HL-60 (cell line): ENCODE results near the gene ITPRID1.

ENCODE experiments used
- CTCF ChIP-seq: IDR thresholded peaks from one replicate; pipeline ENCODE4 v1.5.1; 2011; ENCODE audit warnings: low read length, control low read depth, inconsistent platforms; ENCODE audit not compliant: insufficient read depth
- GABPA ChIP-seq: IDR thresholded peaks from 2 replicates; pipeline ENCODE4 v1.6.1; 2012; ENCODE audit warnings: low read depth

GRCh38 chr7:31687024-31687748 lies 173.3 kb downstream of the ITPRID1 start, which contains the start of gene PPP1R17:
- TF ChIP-seq CTCF (no peak), GABPA (no peak)
